SH-SY5Y (cell line): ENCODE measurements around the gene ARHGAP19.

Experiments used
- GATA2 ChIP-seq: IDR thresholded peaks from 2 replicates; pipeline ENCODE4 v1.6.1; 2011; ENCODE audit warnings: mild to moderate bottlenecking, low read depth, low read length
- GATA3 ChIP-seq: IDR thresholded peaks from 2 replicates; pipeline ENCODE4 v1.6.1; 2011; ENCODE audit warnings: low read depth, mild to moderate bottlenecking, low read length, moderate library complexity

The ARHGAP19 gene

GRCh38 chr10:97184971-97185325, 107.5 kb downstream of the ARHGAP19 start:
- TF ChIP-seq GATA3 = no peak
- TF ChIP-seq GATA2 = no peak

GRCh38 chr10:97183314-97183713, 109.1 kb downstream of the ARHGAP19 start:
- no peak for TF ChIP-seq GATA2
- TF ChIP-seq GATA3 = no peak

GRCh38 chr10:97182288-97182990, 110.0 kb downstream of the ARHGAP19 start:
- TF ChIP-seq GATA2 (no peak), GATA3 (no peak)

GRCh38 chr10:97180986-97181385, 111.5 kb downstream of the ARHGAP19 start:
- TF ChIP-seq GATA3 (no peak), GATA2 (no peak)

GRCh38 chr10:97180363-97180755, 112.1 kb downstream of the ARHGAP19 start:
- TF ChIP-seq GATA3 (peak; percentile 95), GATA2 (peak; percentile 99)

DNA sequence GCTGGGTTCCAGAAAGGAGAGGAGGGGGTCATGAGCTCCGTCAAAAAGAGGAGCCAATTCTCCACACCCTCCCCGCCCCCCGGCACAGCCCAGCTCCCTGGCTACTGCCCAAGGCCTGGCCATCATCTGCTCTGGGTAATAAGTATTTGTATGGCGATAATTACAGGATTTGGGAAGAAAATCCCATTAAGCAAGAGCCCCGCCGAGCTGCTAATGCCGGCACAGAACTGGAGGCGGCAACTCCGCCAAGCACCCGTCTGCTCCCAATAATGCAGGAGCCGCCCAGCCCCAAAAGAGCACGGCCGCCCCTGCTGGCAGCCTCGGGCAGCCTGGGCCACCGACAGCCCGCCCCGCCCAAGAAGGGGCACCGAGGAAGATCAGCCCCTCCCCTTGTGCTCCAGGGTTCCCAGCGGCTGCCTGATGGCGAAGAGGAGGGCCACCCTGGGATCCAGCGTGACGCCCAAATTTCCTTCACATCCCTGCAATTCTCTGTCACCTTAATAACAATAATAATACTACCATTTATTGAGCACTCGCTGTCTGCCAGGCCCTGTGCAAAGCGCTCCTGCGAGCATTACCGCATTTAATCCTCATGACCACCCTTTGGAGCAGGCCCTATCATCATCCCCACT, 112.6 kb downstream of the ARHGAP19 start:
- TF ChIP-seq GATA3 (no peak), GATA2 (no peak)

- TF ChIP-seq GATA3 (no peak), GATA2 (no peak)
Observed at GRCh38 chr10:97179311-97179710, 113.1 kb downstream of the ARHGAP19 start.

DNA sequence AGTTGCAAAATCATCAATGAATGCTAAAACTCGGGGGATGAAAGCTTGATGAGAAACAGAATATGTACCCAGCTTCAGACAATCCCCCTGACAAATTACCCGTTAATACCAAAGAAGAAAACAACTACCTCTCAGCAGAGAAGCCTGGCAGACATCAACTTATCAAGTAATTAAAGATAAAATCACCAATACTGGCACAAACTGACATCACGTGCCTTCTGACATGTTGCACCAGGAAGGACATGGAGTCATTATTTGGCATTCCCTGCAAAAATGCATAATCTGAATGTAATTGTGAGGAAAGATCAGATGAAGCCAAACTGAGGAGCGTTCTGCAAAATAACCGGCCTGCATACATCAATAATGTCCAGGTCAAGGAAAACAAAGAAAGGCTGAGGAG, 114.4 kb downstream of the ARHGAP19 start:
- peak; percentile 89 for TF ChIP-seq GATA2
- no peak; the same call in none of the 2 replicates for TF ChIP-seq GATA3

DNA sequence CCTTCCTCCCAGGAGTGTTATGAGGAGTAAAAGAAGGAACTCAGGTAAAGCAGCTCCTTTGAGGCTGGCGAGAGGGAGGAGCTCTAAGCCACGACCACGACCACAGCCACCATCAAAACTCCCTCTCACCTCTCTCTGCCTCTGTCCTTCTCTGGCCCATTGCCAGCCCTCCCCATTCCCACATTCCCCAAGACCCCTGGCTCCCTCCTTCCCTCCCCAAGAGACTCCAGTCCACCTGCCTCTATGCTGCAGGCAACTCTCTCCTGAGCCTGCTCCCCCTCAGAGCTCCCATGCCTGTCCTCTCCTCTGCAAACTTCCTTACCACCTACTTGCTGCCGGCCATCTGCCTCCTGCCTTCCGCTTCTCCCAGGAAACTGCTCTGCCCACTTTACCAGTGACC, 116.2 kb downstream of the ARHGAP19 start:
- TF ChIP-seq GATA2 (no peak), GATA3 (no peak)

- TF ChIP-seq GATA3 = no peak
- TF ChIP-seq GATA2 = no peak
Observed at GRCh38 chr10:97175586-97175985, 116.9 kb downstream of the ARHGAP19 start.

DNA sequence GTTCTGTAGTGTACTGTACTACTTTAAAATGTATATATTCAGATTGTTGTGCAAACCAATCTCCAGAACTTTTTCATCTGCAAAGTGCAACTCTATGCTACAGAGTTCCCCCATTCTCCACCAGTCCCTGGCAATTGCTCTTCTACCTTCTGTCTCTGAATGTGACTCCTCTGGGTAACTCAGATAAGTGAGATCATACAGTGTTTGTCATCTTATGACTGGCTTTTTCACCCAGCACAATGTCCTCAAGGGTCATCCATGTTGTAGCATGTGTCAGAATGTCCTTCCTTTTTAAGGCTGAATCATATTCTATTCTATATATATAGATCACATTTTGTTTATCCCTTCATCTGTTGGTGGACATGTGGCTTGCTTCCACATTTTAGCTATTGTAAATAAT, 117.5 kb downstream of the ARHGAP19 start:
- no peak for TF ChIP-seq GATA3

- TF ChIP-seq GATA2 (no peak), GATA3 (no peak)
Observed at GRCh38 chr10:97174276-97174775, 118.1 kb downstream of the ARHGAP19 start.

DNA sequence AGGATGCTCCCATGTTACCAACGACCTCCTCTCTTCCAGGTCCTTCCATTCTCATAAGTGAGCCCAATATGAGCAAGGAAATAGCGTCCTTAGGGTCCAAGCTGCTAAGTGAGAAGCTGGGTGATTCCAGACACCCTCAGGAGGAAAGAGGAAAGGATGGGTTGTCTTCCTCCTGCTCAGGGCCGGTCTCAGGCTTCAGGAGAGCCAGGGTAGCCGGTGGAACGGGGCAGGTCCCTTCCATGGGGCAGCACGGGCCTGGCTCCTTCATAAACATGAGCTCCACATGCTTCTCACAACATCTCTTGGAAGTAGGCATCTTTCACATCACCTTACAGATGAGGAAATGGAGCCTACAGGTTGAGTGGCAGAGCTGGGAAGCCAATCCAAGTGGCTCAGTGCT, 119.4 kb downstream of the ARHGAP19 start:
- no peak for TF ChIP-seq GATA2
- no peak for TF ChIP-seq GATA3
